H9 (cell line): ENCODE measurements around the gene ST6GALNAC3. TPM values are rescaled to one million over a fixed set of nuclear protein-coding genes. Genes with fewer than 3 reads are reported as not detected.

ENCODE experiments used
- DNase-seq: peaks from one replicate; pipeline ENCODE4 v3.0.0-alpha.2; 2017
- H2AFZ ChIP-seq: one replicate; pipeline ENCODE4 v1.6.1; 2013; ENCODE audit warnings: mild to moderate bottlenecking, low read length, control low read depth, moderate library complexity
- H2AK5ac ChIP-seq: 2 replicates; pipeline ENCODE4 v1.6.1; 2013; ENCODE audit warnings: low read length, control low read depth, mixed read lengths; ENCODE audit not compliant: insufficient read length
- H2BK120ac ChIP-seq: one replicate; pipeline ENCODE4 v1.6.1; 2013; ENCODE audit warnings: low read depth, mild to moderate bottlenecking, low read length, control low read depth, inconsistent platforms; ENCODE audit not compliant: poor library complexity, severe bottlenecking
- H2BK12ac ChIP-seq: 2 replicates; pipeline ENCODE4 v1.6.1; 2013; ENCODE audit warnings: low read length, control low read depth, mixed read lengths, low read depth; ENCODE audit not compliant: insufficient read length
- H2BK15ac ChIP-seq: 2 replicates; pipeline ENCODE4 v1.6.1; 2013; ENCODE audit warnings: low read depth, low read length, control low read depth
- H2BK20ac ChIP-seq: one replicate; pipeline ENCODE4 v1.6.1; 2013; ENCODE audit warnings: low read depth, mild to moderate bottlenecking, low read length, control low read depth, inconsistent platforms; ENCODE audit not compliant: poor library complexity, severe bottlenecking
- H2BK5ac ChIP-seq: 2 replicates; pipeline ENCODE4 v1.6.1; 2013; ENCODE audit warnings: low read length, control low read depth, mixed read lengths; ENCODE audit not compliant: insufficient read length
- H3K14ac ChIP-seq: 2 replicates; pipeline ENCODE4 v1.6.1; 2013; ENCODE audit warnings: low read length, control low read depth; ENCODE audit not compliant: insufficient read depth
- H3K18ac ChIP-seq: 2 replicates; pipeline ENCODE4 v1.6.1; 2013; ENCODE audit warnings: low read depth, mild to moderate bottlenecking, mixed read lengths, low read length, control low read depth; ENCODE audit not compliant: insufficient read length
- H3K23ac ChIP-seq: 2 replicates; pipeline ENCODE4 v1.6.1; 2013; ENCODE audit warnings: low read length, control low read depth, mixed read lengths, low read depth; ENCODE audit not compliant: insufficient read length
- H3K23me2 ChIP-seq: 2 replicates; pipeline ENCODE4 v1.6.1; 2013; ENCODE audit warnings: low read depth, mild to moderate bottlenecking, mixed read lengths, low read length, control low read depth; ENCODE audit not compliant: insufficient read length, poor library complexity, severe bottlenecking
- H3K27ac ChIP-seq: 2 replicates; pipeline ENCODE4 v1.5.1; 2013; ENCODE audit warnings: low read length, control low read depth, mixed read lengths, low read depth; ENCODE audit not compliant: insufficient read length
- H3K27me3 ChIP-seq: 2 replicates; pipeline ENCODE4 v1.6.1; 2013; ENCODE audit warnings: low read length, control low read depth, inconsistent platforms; ENCODE audit not compliant: insufficient read depth
- H3K4ac ChIP-seq: 2 replicates; pipeline ENCODE4 v1.6.1; 2013; ENCODE audit warnings: low read depth, mild to moderate bottlenecking, control low read depth, inconsistent platforms, low read length, moderate library complexity
- H3K4me1 ChIP-seq: 2 replicates; pipeline ENCODE4 v1.6.1; 2013; ENCODE audit warnings: low read length, control low read depth, inconsistent platforms; ENCODE audit not compliant: insufficient read depth
- H3K4me2 ChIP-seq: 2 replicates; pipeline ENCODE4 v1.6.1; 2013; ENCODE audit warnings: low read length, control low read depth, mixed read lengths; ENCODE audit not compliant: insufficient read length, insufficient read depth
- H3K56ac ChIP-seq: 2 replicates; pipeline ENCODE4 v1.6.1; 2013; ENCODE audit warnings: low read depth, mild to moderate bottlenecking, mixed read lengths, low read length, control low read depth; ENCODE audit not compliant: insufficient read length
- H3K79me1 ChIP-seq: 2 replicates; pipeline ENCODE4 v1.6.1; 2013; ENCODE audit warnings: low read depth, mild to moderate bottlenecking, moderate library complexity, low read length, control low read depth, inconsistent platforms; ENCODE audit not compliant: insufficient read depth, poor library complexity, severe bottlenecking
- H3K79me2 ChIP-seq: 2 replicates; pipeline ENCODE4 v1.6.1; 2013; ENCODE audit warnings: low read length, control low read depth, inconsistent platforms; ENCODE audit not compliant: insufficient read depth
- H3K9ac ChIP-seq: 2 replicates; pipeline ENCODE4 v1.6.1; 2013; ENCODE audit warnings: low read length, control low read depth, mixed read lengths; ENCODE audit not compliant: insufficient read length; ENCODE audit errors: extremely low read depth
- H3K9me3 ChIP-seq: one replicate; pipeline ENCODE4 v1.6.1; 2013; ENCODE audit warnings: low read depth, low read length, inconsistent platforms; ENCODE audit not compliant: control insufficient read depth
- H3T11ph ChIP-seq: one replicate; pipeline ENCODE4 v1.6.1; 2013; ENCODE audit warnings: mild to moderate bottlenecking, low read length, control low read depth, inconsistent platforms
- H4K20me1 ChIP-seq: one replicate; pipeline ENCODE4 v1.6.1; 2013; ENCODE audit not compliant: control insufficient read depth, insufficient read length, insufficient read depth
- H4K5ac ChIP-seq: 2 replicates; pipeline ENCODE4 v1.6.1; 2013; ENCODE audit warnings: low read depth, mild to moderate bottlenecking, mixed read lengths, low read length, control low read depth; ENCODE audit not compliant: insufficient read length
- H4K8ac ChIP-seq: replicated peaks from 2 replicates; pipeline ENCODE4 v1.6.1; 2013; ENCODE audit warnings: low read length, control low read depth, mixed read lengths, low read depth; ENCODE audit not compliant: insufficient read length
- H4K91ac ChIP-seq: 2 replicates; pipeline ENCODE4 v1.6.1; 2013; ENCODE audit warnings: low read depth, mild to moderate bottlenecking, moderate library complexity, mixed read lengths, low read length, control low read depth; ENCODE audit not compliant: insufficient read length
- H3K27ac Mint-ChIP-seq, 3 experiments: 2 replicates in 2 of 3; 3 replicates in 1 of 3; pipeline ENCODE4 v1.8.0; 2020 to 2021; ENCODE audit warnings: mixed read lengths in 3 of 3, mild to moderate bottlenecking in 1 of 3, moderate library complexity in 1 of 3
- H3K27me3 Mint-ChIP-seq: 2 replicates; pipeline ENCODE4 v1.8.0; 2021; ENCODE audit warnings: low read depth, mild to moderate bottlenecking, moderate library complexity, mixed read lengths
- H3K36me3 Mint-ChIP-seq, 3 experiments: 2 replicates in 2 of 3; 3 replicates in 1 of 3; pipeline ENCODE4 v1.8.0; 2020 to 2021; ENCODE audit warnings: low read depth in 3 of 3, mixed read lengths in 3 of 3; ENCODE audit not compliant: insufficient read depth in 1 of 3
- H3K4me1 Mint-ChIP-seq, 2 experiments: 2 replicates each; pipeline ENCODE4 v1.8.0; 2020; ENCODE audit warnings: mixed read lengths in 2 of 2
- H3K4me3 Mint-ChIP-seq, 2 experiments: 2 replicates in 1 of 2; 3 replicates in 1 of 2; pipeline ENCODE4 v1.8.0; 2020 to 2021; ENCODE audit warnings: mild to moderate bottlenecking in 2 of 2, mixed read lengths in 2 of 2, moderate library complexity in 1 of 2
- H3K9me3 Mint-ChIP-seq, 2 experiments: 2 replicates in 1 of 2; 3 replicates in 1 of 2; pipeline ENCODE4 v1.8.0; 2020; ENCODE audit warnings: mild to moderate bottlenecking in 2 of 2, mixed read lengths in 2 of 2, moderate library complexity in 1 of 2
- CTCF ChIP-seq: fragments of 200-600 bp; sonication (generic); conservative IDR thresholded peaks from 3 replicates; pipeline ENCODE4 v1.8.0; 2021; ENCODE audit warnings: antibody characterized with exemption, mild to moderate bottlenecking
- WGBS: extraction: QIAGEN DNeasy Blood & Tissue Kit; methylation state at CpG from one replicate; pipeline ENCODE4 v1.1.7; 2013; ENCODE audit warnings: missing lambda C conversion rate, low lambda C conversion rate, mixed read lengths; ENCODE audit not compliant: insufficient read length; ENCODE audit errors: extremely low coverage; 5-methylcytosine and 5-hydroxymethylcytosine counted together
- total RNA-seq: library from RNA; stranded (reverse); gene quantifications from 2 replicates; pipeline ENCODE4 v1.2.1, GENCODE V29; 2021

Gene ST6GALNAC3
- total RNA-seq, 1 experiment from 2014 or later: 11.2 TPM

- Histone ChIP-seq H3K9ac (no peak overlapping the region), H4K20me1 (no peaks in the 10 kb centered on the region), H2BK5ac (no peak overlapping the region), H2BK12ac (no peak overlapping the region), H3K9me3 (no peaks in the 10 kb centered on the region), H3K14ac (no peak overlapping the region), H3K4me2 (no peak overlapping the region), H4K91ac (no peak overlapping the region), H3T11ph (no peak overlapping the region), H2BK15ac (no peak overlapping the region), H2AK5ac (no peak overlapping the region), H3K27me3 (no peaks in the 10 kb centered on the region), H3K27ac (no peak overlapping the region), H3K4me1 (no peaks in the 10 kb centered on the region), H2BK20ac (no peak overlapping the region), H3K4ac (no peak overlapping the region), H3K79me2 (no peaks in the 10 kb centered on the region), H3K23me2 (no peaks in the 10 kb centered on the region), H2BK120ac (no peak overlapping the region), H3K56ac (no peak overlapping the region), H4K8ac (no peak overlapping the region), H3K23ac (no peak overlapping the region), H3K18ac (no peak overlapping the region), H4K5ac (no peak overlapping the region), H2AFZ (no peak overlapping the region), H3K79me1 (no peaks in the 10 kb centered on the region)
- no peaks in the 10 kb centered on the region for H3K27me3 Mint-ChIP-seq
- H3K27ac Mint-ChIP-seq: no peak overlapping the region
- H3K4me3 Mint-ChIP-seq: no peak overlapping the region
- no peak for DNase-seq
- no peak for TF ChIP-seq CTCF
- no peaks in the 10 kb centered on the region for H3K9me3 Mint-ChIP-seq
- no CpG with 5 or more reads among the region's 3 CpGs for WGBS
- H3K36me3 Mint-ChIP-seq: no peaks in the 10 kb centered on the region
- H3K4me1 Mint-ChIP-seq: no peaks in the 10 kb centered on the region
Measured at GRCh38 chr1:76607717-76608116, 533.2 kb downstream of the ST6GALNAC3 start.
